Measurements from ENCODE around the gene SORCS3. TPM values are rescaled to one million over a fixed set of nuclear protein-coding genes. Genes with fewer than 3 reads are reported as not detected.

Gene SORCS3
- total RNA-seq, 1 experiment from 2014 or later, result not detected

GRCh38 chr10:105274556-105275070, 633.5 kb downstream of the SORCS3 start:
- no peak overlapping the region for H3K4me2 ChIP-seq (ENCODE audit: low read depth, low read length, poor library complexity, severe bottlenecking)
- H3K4me1 ChIP-seq (ENCODE audit: low read length), result no peaks in the 10 kb centered on the region
- H3K27ac ChIP-seq (ENCODE audit: low read length), result no peak overlapping the region
- no peaks in the 10 kb centered on the region for H3K9me3 ChIP-seq (ENCODE audit: low read length)
- H4K20me1 ChIP-seq (ENCODE audit: insufficient read depth, low read depth, low read length), result no peaks in the 10 kb centered on the region
- no peaks in the 10 kb centered on the region for H3K9me2 ChIP-seq (replicated peaks; ENCODE audit: insufficient read depth, low read length)
- DNase-seq, result no peak
- no peak overlapping the region for H2AFZ ChIP-seq (ENCODE audit: low read length)
- H3K4me3 ChIP-seq (ENCODE audit: low read length), result no peak overlapping the region
- H3K79me2 ChIP-seq (ENCODE audit: low read length), result no peaks in the 10 kb centered on the region
- H3K9ac ChIP-seq (ENCODE audit: low read length), result no peak overlapping the region
- H3K36me3 ChIP-seq (ENCODE audit: insufficient read depth, low read length), result no peaks in the 10 kb centered on the region
- no peaks in the 10 kb centered on the region for H3K27me3 ChIP-seq (ENCODE audit: low read length)

GRCh38 chr10:105278439-105278838, 637.3 kb downstream of the SORCS3 start:
- DNase-seq, result no peak
- Histone ChIP-seq H4K20me1 (ENCODE audit: insufficient read depth, low read depth, low read length) (no peaks in the 10 kb centered on the region), H3K79me2 (ENCODE audit: low read length) (no peaks in the 10 kb centered on the region), H3K27ac (ENCODE audit: low read length) (no peak overlapping the region), H3K36me3 (ENCODE audit: insufficient read depth, low read length) (no peaks in the 10 kb centered on the region), H3K4me3 (ENCODE audit: low read length) (no peak overlapping the region), H2AFZ (ENCODE audit: low read length) (no peak overlapping the region), H3K9me2 (replicated peaks; ENCODE audit: insufficient read depth, low read length) (no peaks in the 10 kb centered on the region), H3K9me3 (ENCODE audit: low read length) (0 out of 2 replicates have a peak, but pooled peaks cover 2% of the 10 kb centered on the region), H3K9ac (ENCODE audit: low read length) (no peak overlapping the region), H3K27me3 (ENCODE audit: low read length) (no peaks in the 10 kb centered on the region), H3K4me2 (ENCODE audit: low read depth, low read length, poor library complexity, severe bottlenecking) (no peak overlapping the region), H3K4me1 (ENCODE audit: low read length) (no peaks in the 10 kb centered on the region)

DNA sequence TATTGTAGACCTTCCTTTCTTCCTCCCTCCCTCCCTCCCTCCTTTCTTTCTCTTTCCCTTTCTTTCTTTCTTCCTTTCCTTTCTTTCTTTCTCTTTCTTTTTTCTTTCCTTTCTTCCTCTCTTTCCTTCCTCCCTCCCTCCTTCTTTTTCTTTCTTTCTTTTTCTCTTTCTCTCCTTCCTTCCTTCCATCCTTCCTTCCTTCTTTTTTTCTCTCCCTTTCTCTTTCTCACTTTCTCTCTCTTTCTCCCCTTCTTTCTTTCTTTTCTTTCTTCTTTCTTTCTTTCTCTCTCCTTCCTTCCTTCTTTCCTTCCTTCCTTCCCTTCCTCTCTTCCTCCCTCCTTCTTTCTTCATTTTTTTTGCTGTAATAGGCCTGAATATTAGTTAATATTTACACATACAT, 638.0 kb downstream of the SORCS3 start:
- Histone ChIP-seq H3K36me3 (ENCODE audit: insufficient read depth, low read length) (no peaks in the 10 kb centered on the region), H3K4me2 (ENCODE audit: low read depth, low read length, poor library complexity, severe bottlenecking) (no peak overlapping the region)

GRCh38 chr10:105280895-105281294, 639.8 kb downstream of the SORCS3 start:
- Histone ChIP-seq H3K9ac (ENCODE audit: low read length) (no peak overlapping the region), H4K20me1 (ENCODE audit: insufficient read depth, low read depth, low read length) (no peaks in the 10 kb centered on the region), H3K27me3 (ENCODE audit: low read length) (no peaks in the 10 kb centered on the region), H2AFZ (ENCODE audit: low read length) (no peak overlapping the region), H3K27ac (ENCODE audit: low read length) (no peak overlapping the region), H3K4me2 (ENCODE audit: low read depth, low read length, poor library complexity, severe bottlenecking) (no peak overlapping the region), H3K79me2 (ENCODE audit: low read length) (no peaks in the 10 kb centered on the region), H3K9me2 (replicated peaks; ENCODE audit: insufficient read depth, low read length) (no peaks in the 10 kb centered on the region), H3K36me3 (ENCODE audit: insufficient read depth, low read length) (no peaks in the 10 kb centered on the region), H3K4me1 (ENCODE audit: low read length) (no peaks in the 10 kb centered on the region), H3K9me3 (ENCODE audit: low read length) (0 out of 2 replicates have a peak, but pooled peaks cover 2% of the 10 kb centered on the region), H3K4me3 (ENCODE audit: low read length) (no peak overlapping the region)
- no peak for DNase-seq

More for the DNA sequence above, 638.0 kb downstream of the SORCS3 start:
- no peak overlapping the region for H3K9ac ChIP-seq (ENCODE audit: low read length)
- H3K79me2 ChIP-seq (ENCODE audit: low read length), result no peaks in the 10 kb centered on the region
- H3K9me3 ChIP-seq (ENCODE audit: low read length), result 0 out of 2 replicates have a peak, but pooled peaks cover 2% of the 10 kb centered on the region
- no peak overlapping the region for H3K4me3 ChIP-seq (ENCODE audit: low read length)
- DNase-seq, result no peak
- no peaks in the 10 kb centered on the region for H3K9me2 ChIP-seq (replicated peaks; ENCODE audit: insufficient read depth, low read length)
- no peak overlapping the region for H2AFZ ChIP-seq (ENCODE audit: low read length)
- H3K27ac ChIP-seq (ENCODE audit: low read length), result no peak overlapping the region
- H4K20me1 ChIP-seq (ENCODE audit: insufficient read depth, low read depth, low read length), result no peaks in the 10 kb centered on the region
- H3K4me1 ChIP-seq (ENCODE audit: low read length), result no peaks in the 10 kb centered on the region
- no peaks in the 10 kb centered on the region for H3K27me3 ChIP-seq (ENCODE audit: low read length)

GRCh38 chr10:105284476-105285215, 643.6 kb downstream of the SORCS3 start:
- peaks cover 6% of the 10 kb centered on the region; the same call in 1 of the 2 replicates for H3K9me3 ChIP-seq (ENCODE audit: low read length)
- H3K4me2 ChIP-seq (ENCODE audit: low read depth, low read length, poor library complexity, severe bottlenecking), result no peak overlapping the region
- H3K4me3 ChIP-seq (ENCODE audit: low read length), result no peak overlapping the region
- H3K9me2 ChIP-seq (replicated peaks; ENCODE audit: insufficient read depth, low read length), result no peaks in the 10 kb centered on the region
- no peaks in the 10 kb centered on the region for H3K4me1 ChIP-seq (ENCODE audit: low read length)
- no peaks in the 10 kb centered on the region for H4K20me1 ChIP-seq (ENCODE audit: insufficient read depth, low read depth, low read length)
- no peak overlapping the region for H2AFZ ChIP-seq (ENCODE audit: low read length)
- no peak overlapping the region for H3K27ac ChIP-seq (ENCODE audit: low read length)
- no peaks in the 10 kb centered on the region for H3K36me3 ChIP-seq (ENCODE audit: insufficient read depth, low read length)
- no peaks in the 10 kb centered on the region for H3K79me2 ChIP-seq (ENCODE audit: low read length)
- no peak overlapping the region for H3K9ac ChIP-seq (ENCODE audit: low read length)
- H3K27me3 ChIP-seq (ENCODE audit: low read length), result no peaks in the 10 kb centered on the region
- DNase-seq, result no peak

DNA sequence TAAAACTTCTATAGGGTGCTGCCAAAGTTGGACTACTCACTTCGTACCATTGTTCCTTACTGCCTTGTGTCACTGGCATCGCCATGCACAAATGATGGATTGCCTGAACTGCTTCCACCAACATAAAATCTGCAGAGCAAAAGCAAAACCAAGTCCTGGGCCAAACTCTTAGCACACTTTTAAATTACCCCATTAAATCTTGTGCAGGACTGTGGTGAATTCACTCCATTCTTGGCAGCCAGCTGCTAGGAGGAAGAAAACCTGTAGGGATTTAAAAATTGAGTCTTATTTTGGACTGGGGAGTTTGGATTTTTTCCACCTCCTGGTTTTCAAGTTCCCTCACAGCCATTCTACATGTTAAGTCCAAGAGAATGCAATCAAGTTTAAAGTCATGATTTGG, 646.9 kb downstream of the SORCS3 start:
- Histone ChIP-seq H3K27me3 (ENCODE audit: low read length) (no peaks in the 10 kb centered on the region), H3K9me2 (replicated peaks; ENCODE audit: insufficient read depth, low read length) (no peaks in the 10 kb centered on the region), H3K27ac (ENCODE audit: low read length) (no peak overlapping the region), H4K20me1 (ENCODE audit: insufficient read depth, low read depth, low read length) (no peaks in the 10 kb centered on the region), H3K4me2 (ENCODE audit: low read depth, low read length, poor library complexity, severe bottlenecking) (no peak overlapping the region), H3K79me2 (ENCODE audit: low read length) (no peaks in the 10 kb centered on the region), H2AFZ (ENCODE audit: low read length) (no peak overlapping the region), H3K4me1 (ENCODE audit: low read length) (no peaks in the 10 kb centered on the region), H3K9me3 (ENCODE audit: low read length) (peaks cover 10% of the 10 kb centered on the region), H3K36me3 (ENCODE audit: insufficient read depth, low read length) (no peaks in the 10 kb centered on the region), H3K9ac (ENCODE audit: low read length) (no peak overlapping the region), H3K4me3 (ENCODE audit: low read length) (no peak overlapping the region)
- DNase-seq, result no peak

GRCh38 chr10:105288613-105289012, 647.5 kb downstream of the SORCS3 start:
- DNase-seq, result no peak
- Histone ChIP-seq H3K9me2 (replicated peaks; ENCODE audit: insufficient read depth, low read length) (no peaks in the 10 kb centered on the region), H3K9ac (ENCODE audit: low read length) (no peak overlapping the region), H3K4me3 (ENCODE audit: low read length) (no peak overlapping the region), H3K4me2 (ENCODE audit: low read depth, low read length, poor library complexity, severe bottlenecking) (no peak overlapping the region), H3K27ac (ENCODE audit: low read length) (no peak overlapping the region), H3K36me3 (ENCODE audit: insufficient read depth, low read length) (no peaks in the 10 kb centered on the region), H2AFZ (ENCODE audit: low read length) (no peak overlapping the region), H3K27me3 (ENCODE audit: low read length) (no peaks in the 10 kb centered on the region), H3K79me2 (ENCODE audit: low read length) (no peaks in the 10 kb centered on the region), H4K20me1 (ENCODE audit: insufficient read depth, low read depth, low read length) (no peaks in the 10 kb centered on the region), H3K9me3 (ENCODE audit: low read length) (peaks cover 8% of the 10 kb centered on the region), H3K4me1 (ENCODE audit: low read length) (no peaks in the 10 kb centered on the region)

- Histone ChIP-seq H3K27me3 (ENCODE audit: low read length) (no peaks in the 10 kb centered on the region), H3K4me2 (ENCODE audit: low read depth, low read length, poor library complexity, severe bottlenecking) (no peak overlapping the region), H3K9ac (ENCODE audit: low read length) (no peak overlapping the region), H3K27ac (ENCODE audit: low read length) (no peak overlapping the region), H3K4me3 (ENCODE audit: low read length) (no peak overlapping the region), H3K79me2 (ENCODE audit: low read length) (no peaks in the 10 kb centered on the region), H3K9me2 (replicated peaks; ENCODE audit: insufficient read depth, low read length) (no peaks in the 10 kb centered on the region), H3K9me3 (ENCODE audit: low read length) (peaks cover 14% of the 10 kb centered on the region), H3K4me1 (ENCODE audit: low read length) (no peaks in the 10 kb centered on the region), H2AFZ (ENCODE audit: low read length) (no peak overlapping the region), H3K36me3 (ENCODE audit: insufficient read depth, low read length) (no peaks in the 10 kb centered on the region), H4K20me1 (ENCODE audit: insufficient read depth, low read depth, low read length) (no peaks in the 10 kb centered on the region)
- DNase-seq, result no peak
These were observed 650.5 kb downstream of the SORCS3 start for GRCh38 chr10:105291571-105291970.
